Sigmoid colon (tissue), 4 donors: ENCODE data around the gene RCOR2.

ENCODE experiments used
- CTCF ChIP-seq, 4 experiments: fragments of 450-650 bp in 3 of 4; fragments of 200-600 bp in 1 of 4; IDR thresholded peaks; one replicate each; pipeline ENCODE4 v1.5.1; 2016 to 2019; ENCODE audit warnings: antibody characterized with exemption in 4 of 4, mild to moderate bottlenecking in 3 of 4, moderate library complexity in 2 of 4
- EP300 ChIP-seq, 4 donors: sonication (generic); formaldehyde crosslinking; IDR thresholded peaks; one replicate each; pipeline ENCODE4 v1.6.1; 2017; ENCODE audit warnings: antibody characterized with exemption in 4 of 4
- POLR2A ChIP-seq, 2 donors: fragments of 450-650 bp; IDR thresholded peaks; one replicate each; pipeline ENCODE4 v1.6.1; 2016; ENCODE audit warnings: antibody characterized with exemption in 2 of 2, mild to moderate bottlenecking in 2 of 2, moderate library complexity in 2 of 2
- POLR2AphosphoS5 ChIP-seq, 4 donors: sonication (generic); formaldehyde crosslinking; IDR thresholded peaks; one replicate each; pipeline ENCODE4 v1.6.1; 2017; ENCODE audit warnings: antibody characterized with exemption in 4 of 4

- TF ChIP-seq CTCF (IDR thresholded peaks at IDR 0.05) (no peak), POLR2A (IDR thresholded peaks at IDR 0.05) (no peak), EP300 (IDR thresholded peaks at IDR 0.05) (no peak), POLR2AphosphoS5 (IDR thresholded peaks at IDR 0.05) (no peak)
Observed at GRCh38 chr11:63888170-63889086, 28.5 kb downstream of the RCOR2 start.
